PC-9 (cell line): ENCODE data around the gene ALDH3B2.

Experiments
- CTCF ChIP-seq: fragments of 200-600 bp; sonication (generic); conservative IDR thresholded peaks from 2 replicates; pipeline ENCODE4 v1.6.1; 2017; ENCODE audit warnings: mixed run types, antibody characterized with exemption, mild to moderate bottlenecking, moderate library complexity
- EZH2 ChIP-seq: fragments of 200-600 bp; sonication (generic); IDR thresholded peaks from 2 replicates; pipeline ENCODE4 v1.8.0; 2017; ENCODE audit warnings: antibody characterized with exemption, low read depth

DNA sequence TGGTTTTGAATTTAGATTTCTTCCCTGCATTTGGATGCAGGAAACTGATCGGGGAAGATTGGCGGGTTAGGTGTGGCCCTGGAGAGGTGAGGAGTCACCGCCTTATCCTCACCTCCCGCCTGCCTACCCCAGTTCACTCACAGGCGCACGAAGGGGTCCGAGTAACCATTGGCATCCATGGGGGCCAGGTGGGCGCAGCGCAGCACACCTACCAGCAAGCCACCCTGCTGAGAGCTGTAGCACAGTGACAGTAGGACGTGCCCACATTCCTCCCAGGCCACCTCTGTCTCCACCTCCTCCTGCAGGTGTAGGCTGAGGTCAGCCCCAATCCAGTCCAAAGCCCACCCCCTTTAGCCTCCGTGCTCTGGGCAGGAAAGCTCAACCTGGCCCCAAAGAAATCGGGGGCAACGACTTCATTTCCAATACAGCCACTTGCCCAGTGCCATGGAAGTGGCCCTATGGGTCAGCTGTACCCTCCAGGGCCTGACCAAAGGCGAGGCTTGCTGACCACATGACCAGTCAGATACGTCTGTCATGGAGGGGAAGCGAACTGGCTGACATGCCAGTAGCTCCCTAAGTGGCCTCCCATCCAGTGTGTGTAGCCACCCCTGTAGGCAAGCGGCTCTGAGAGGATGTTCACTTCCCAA, 61.0 kb downstream of the ALDH3B2 start:
- TF ChIP-seq CTCF, result no peak
- no peak for TF ChIP-seq EZH2
